ENCODE data around the gene ABL1.
A peak's percentile ranks its signal among the peaks of the same experiment; 100 is the strongest.
"Not testable (repeated sequence)": the region's sequence is repeated elsewhere in the genome, so short reads cannot be mapped to it uniquely, and the experiment has no call there.

ABL1 gene

DNA sequence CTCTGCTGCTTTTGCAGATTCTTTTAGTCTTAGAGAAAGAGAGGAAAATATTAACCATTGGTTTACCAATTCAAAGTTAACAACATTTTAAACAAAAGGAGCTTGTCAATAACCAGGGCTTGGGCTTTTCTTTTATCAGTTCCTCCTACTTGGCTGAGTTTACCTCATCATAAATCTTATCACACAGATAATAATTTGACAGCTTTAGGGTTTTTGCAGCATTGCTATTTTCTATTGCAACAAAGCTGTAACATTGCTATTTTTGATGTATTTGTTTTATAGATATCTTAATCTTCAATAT is 9.8 kb upstream of the ABL1 start:
- DNase-seq (ENCODE audit: low read depth), result no peak

DNA sequence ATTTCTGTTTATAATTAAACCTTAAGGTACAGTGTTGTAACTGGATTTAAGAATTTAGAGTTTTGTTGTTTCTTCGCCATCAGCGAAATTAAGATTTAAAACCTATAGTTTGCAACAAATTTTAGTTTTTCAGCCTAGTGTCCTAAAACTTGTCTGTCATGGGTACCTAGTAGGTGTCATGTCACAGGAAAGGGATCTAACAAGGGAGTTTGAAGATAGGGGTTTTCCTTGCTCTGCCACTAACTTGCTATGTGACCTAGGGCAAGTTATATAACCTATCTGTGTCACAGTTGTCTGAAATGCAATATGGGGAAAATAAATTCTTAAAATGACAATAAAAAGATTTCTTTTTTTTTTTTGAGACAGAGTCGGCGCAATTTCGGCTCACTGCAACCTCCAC is 9.2 kb upstream of the ABL1 start:
- no peak for DNase-seq (ENCODE audit: low read depth)

DNA sequence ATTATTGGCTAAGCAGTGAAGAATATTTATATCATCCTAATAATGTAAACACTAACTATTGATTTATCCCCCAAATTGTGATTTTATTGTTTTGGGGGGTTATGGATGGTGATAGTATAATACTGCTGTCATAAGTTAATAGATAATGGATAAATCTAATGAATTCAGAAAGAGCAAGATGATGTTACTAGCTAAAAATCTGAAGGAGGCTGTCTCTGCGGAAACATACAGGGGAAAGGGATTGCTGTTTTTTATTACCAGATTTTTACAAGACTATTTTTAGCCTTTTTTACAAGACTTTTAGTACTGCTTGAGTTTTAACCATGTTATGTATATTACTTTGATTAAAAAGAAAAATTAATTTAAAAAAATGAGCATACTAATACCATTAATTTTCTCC is 5.3 kb upstream of the ABL1 start:
- no peak for DNase-seq (ENCODE audit: low read depth)

DNA sequence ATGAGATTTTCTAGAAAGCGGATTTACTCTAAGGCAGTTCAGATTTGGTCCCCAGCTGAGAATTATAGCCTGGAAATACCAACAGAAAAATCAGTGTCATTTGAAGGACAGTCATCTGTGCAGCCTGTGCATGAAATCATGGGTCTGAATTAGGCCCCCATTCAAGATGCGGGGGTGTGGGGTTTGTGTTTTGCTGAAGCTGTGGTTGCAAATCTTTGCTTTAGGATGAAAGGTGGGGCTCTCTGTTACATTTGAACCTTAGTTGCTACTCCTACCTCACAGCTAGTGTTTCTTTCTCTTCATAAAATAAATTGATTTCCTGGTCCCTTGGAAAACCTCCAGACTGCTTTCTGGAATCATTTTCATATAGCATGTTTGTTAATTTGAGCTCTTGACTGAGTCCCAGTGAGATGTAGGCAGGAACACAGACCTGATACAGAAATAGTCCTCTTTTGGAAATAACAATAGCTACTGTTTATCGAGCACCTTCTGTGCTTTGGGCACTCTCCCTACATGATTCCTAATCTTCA is 4.8 kb upstream of the ABL1 start:
- no peak for DNase-seq (ENCODE audit: low read depth)

DNA sequence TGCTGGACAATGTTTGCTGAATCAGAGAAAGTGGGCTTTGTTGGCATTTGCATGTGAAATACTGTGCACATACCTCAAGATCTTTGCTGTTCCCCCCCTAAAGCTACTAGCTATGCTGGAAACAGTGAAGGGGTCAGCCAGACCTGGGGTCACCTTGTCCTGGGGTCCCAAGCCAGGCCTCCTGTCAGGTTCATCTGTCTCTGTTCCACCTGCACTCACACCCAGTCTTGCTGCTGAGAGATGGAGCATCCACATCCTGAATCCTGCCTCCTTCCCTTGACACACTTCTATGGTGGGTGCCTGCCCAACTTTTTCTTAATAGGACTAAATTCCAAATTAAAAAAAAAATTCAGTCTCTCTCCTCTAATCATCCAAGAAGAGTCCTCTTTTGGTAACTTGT is 4.0 kb upstream of the ABL1 start:
- DNase-seq (ENCODE audit: low read depth), result no peak

DNA sequence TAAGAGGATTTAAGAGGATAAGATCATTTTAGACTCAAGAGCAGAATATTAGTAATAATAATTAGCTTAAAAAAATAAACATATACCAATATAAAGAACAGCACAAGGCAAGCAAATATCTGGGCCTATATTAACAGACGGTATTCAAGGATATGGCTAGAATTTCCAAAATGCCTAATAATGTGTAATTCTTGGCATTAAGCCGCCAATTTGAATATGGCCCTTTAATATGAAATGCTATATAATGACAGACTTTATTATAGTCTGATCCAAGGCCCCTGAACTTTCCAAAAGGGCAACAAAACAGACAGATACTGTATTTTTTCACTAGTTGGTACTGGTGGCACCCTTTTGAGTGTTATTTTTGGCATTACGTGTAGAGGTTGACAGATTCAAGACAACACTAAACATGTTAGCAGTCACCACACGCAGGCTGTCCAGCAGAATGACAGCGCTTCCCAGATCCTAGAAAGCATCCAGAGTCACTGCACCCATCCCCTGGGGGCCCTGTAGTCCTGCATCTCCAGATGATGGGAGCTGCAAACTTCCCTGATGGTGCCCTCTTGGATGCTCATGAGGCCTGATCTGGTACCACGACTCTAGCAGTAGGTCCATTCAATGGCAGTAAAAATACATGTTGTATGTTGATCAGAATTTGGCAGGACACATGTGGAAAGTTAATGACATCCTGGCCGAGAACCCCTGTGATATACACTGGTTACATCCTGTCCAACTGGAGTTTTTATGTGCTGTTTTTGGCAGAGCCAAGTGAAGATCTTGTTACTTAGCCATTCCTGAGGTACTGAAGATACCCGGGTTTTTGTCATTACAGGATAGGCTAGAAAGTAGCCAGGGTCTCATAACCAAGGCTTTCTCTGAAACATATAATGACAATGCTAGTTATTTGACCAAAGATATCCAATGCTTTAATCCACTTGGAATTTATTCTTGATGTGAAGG is 1.7 kb upstream of the ABL1 start:
- no peak for DNase-seq (ENCODE audit: low read depth)

DNA sequence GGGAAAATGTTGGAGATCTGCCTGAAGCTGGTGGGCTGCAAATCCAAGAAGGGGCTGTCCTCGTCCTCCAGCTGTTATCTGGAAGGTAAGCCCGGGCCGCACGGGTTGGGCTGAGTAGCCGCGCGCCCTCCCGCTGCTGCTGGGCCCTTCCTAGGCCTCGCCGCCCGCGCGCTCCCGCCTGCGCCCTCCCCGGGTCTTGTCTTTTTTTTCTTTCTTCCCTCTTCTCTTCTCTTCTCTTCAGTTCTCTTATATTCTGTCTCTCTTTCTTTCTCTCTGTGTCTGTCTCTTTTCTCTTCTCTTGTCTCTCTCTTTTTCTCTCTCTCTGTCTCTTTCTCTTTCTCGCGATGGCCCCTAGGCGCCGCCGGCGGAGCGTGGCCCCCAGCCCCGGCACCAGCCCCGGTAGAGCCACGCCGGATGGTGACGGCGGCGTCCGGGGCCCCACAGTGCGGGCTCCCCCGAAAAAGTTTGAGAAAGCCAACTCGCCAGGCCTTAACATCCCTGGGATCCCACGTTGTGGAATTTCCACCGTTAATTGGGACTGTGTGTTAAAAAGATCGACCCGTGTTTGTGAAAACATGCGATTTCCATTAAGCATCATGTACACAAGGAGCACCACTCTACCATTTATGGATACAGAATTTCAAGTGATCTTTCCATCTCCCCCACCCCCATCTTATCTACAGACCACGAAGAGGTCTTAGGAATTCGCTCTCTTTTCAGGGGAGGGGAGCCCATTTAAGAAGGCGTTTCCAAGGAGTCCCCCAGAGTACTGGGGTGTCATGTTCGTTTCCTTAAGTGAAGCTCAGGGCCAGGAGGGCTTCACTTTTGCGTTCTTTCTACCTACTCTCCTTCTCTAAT is 616 bp downstream of the ABL1 start:
- DNase-seq (ENCODE audit: low read depth), result no peak

DNA sequence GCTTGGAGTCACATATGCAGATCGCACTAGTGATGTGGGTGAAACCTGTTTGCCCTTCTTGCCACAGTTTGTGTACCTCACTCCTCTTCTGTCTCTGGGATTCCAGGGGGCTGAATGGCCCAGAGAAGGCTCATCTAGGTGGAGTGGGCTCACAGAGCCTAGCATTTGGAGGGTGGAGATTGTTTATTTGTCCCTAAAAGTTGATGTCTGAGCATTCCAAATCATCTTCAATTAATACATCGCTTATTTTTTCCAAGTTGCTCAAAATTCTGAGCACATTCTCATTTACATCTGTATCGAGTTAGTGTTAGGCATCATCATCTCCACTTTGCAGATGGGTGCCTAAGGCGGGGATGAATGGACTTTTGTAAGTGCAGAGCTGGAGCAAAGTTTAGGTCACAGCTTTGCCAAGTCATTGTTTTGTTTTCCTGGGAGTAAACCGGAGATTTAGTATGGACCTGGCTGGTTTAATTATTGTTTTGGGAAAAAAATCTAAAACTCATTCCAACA is 2.0 kb downstream of the ABL1 start:
- no peak for DNase-seq (ENCODE audit: low read depth)

DNA sequence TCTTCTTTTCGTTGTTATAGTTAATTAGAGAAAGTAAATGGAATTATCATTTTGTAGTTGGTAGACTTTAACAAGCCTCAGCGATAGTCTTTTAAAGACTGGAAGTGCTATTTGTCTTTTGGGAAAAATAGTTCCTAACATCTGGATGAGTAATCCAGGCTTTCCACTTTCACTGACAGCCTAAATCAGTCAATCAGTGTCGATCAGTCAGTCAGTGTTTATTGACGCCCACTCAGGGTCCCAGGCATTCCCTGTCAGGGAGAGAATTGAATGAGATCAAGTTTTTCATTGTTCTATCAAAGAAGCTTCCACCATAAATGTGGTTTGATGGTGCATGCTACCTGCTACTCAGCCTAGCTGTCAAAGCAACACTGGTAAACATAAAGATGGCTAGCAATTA is 2.6 kb downstream of the ABL1 start:
- DNase-seq (ENCODE audit: low read depth), result no peak

DNA sequence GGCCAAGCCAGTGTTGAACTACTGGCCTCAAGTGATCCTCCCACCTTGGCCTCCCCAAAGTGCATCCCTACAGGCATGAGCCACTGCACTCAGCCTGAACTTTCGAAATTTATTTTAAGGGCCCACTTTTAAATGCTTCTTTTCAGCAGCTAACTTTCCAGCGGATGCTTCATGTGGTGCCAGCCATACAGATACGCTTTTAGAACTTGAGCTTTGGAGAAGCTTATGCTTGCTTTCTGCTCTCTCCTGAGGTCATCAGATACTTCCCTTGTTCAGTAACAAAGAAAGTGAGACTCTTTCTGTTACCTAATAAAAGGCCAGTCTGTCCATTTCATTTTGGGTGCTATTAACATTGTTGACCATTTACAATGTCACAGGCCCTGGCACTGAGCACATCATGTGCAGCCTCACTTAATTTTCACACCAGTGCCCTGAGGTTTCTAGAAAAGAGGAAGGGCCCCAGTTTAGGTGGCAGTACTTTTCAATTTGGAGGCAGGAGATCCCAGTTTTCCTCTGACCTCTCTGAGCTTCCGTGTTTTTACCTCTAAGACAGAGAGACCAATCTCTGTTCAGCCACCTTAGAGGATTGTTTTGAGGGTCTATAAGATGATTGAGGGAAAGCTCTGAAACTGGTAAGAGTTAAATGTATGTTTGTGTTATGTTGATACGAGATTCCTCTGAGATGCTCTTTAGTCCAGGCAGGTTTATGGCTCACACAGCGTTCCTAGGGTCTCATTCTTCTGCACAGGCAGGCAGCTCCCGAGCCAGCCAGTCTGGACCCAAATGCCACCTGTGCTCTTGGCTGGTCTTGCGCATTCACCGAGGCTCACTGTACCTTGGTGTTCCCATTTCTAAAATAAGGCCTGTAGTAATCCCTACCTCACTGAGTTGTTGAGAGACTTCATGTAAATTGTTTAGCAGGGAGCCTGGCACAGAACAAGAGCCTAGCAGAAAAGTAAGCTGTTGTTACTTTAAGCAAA is 4.4 kb downstream of the ABL1 start:
- no peak for DNase-seq (ENCODE audit: low read depth)

DNA sequence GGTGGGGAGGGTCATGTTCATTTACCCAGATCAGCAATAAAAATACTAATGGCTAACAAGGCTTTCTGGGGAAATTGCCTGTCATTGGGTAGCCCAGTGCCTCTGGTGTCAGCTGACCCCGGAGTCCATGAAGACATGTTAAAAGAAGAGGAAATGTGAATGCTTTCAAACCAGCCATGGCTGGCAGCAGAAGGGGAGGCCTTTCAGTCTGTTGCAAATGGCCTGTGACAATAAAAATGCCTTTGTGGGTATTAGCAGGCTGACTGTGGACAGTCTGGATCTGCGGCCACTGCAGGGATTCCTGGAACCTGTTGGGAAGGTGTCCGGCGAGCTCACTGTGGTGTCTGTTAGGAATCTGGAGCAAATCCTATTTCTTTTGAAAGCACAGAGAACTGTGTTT is 7.5 kb downstream of the ABL1 start:
- DNase-seq (ENCODE audit: low read depth), result no peak

DNA sequence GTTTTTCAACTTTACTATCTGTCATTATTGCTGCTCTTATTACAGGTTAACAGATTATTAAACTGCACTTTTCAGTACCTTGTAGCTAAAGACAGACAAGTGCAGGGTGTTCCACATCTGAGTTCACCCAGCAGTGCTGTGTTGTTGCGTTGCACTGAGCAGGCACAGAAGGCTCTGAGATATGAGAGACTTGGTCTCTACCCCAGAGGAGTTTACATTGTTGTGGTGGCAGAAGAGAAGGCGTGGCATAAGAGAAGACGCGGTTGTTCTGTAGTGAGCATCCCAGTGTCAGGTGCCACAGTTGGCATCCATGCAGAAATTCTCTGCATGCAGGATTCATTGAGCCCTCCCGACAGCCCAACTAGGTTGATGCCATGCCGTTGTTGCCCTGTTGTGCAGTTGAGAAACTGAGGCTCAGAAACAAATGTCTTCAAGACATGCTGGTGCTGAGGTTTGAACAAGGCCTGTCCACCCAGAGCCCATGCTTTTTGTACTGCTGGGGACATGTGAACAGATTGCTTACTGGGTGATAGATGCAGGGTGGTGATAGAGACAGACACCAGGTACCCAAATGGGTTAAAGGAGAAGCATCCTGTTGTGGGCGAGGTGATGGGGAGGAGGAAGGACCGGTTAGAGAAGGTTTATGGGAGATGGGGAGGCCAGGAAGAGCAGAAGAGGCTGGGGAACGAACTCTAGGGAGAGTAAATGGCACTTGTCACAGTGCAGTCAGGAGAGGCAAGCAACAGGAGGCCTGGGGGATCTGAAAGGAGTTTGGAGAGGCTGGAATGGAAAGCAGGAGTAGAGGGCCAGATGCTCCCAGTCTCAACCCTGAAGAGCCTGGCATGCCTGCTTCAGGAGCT is 8.2 kb downstream of the ABL1 start:
- no peak for DNase-seq (ENCODE audit: low read depth)

DNA sequence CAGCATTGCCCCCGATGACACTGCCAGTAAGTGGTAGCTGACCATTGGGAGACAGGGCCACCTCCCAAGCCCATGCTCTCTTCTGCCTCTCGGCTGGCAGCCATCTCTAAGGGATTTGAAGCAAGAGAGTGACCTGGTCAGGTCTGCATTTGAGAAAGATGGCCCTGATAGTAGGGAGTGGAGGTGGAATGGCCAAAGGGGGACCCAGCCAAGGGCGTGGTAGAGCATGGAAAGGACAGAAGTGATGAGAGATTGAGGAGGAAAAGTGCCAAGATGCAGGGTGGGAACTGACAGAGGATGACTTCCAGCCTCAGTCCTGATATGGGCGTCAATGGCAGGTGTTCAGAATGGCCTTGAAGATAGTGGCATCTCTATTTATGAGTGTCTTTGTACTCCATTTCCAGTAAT is 9.0 kb downstream of the ABL1 start:
- DNase-seq (ENCODE audit: low read depth), result no peak

DNA sequence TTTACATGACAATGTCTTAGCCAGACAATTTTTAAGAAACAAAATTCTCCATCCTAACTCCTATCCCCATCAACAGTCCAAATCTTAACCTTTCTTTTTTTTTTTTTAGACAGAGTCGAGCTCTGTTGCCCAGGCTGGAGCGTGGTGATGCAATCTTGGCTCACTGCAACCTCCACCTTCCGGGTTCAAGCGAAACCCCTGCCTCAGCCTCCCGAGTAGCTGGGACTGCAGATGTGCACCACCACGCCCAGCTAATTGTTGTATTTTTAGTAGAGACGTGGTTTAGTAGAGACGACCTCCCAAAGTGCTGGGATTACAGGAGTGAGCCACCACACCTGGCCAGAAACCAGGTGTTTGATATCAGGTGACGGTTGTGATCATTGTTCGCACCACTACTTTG is 10.2 kb downstream of the ABL1 start:
- no peak for DNase-seq (ENCODE audit: low read depth)

DNA sequence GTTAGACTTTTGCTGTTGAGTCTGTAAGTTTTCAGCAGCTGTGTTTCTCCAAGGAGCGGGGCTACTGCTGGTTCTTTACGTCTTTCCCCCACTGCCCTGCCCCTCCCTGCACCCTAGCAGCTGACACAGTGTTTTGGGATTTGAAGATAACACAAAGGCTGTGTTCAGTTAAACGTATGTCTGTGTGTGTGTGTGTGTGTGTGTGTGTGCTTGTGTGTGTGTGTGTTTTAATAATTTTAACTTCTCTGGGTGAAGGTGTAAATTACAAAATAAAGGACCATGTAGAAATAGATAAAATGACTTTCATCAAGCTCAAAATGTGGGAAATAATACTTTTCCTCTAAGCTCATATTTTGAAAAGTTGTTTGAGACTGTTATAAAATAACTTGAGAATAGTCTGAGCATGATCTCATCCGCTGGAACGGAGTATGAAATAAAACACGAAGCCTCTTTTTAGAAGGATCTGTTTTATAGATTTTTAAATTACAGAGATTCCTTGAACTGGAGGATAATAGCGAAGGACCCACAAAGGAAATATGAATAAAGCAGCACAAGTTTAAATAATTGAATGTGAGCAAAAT is 10.9 kb downstream of the ABL1 start:
- peak; percentile 77 for DNase-seq (ENCODE audit: low read depth)

DNA sequence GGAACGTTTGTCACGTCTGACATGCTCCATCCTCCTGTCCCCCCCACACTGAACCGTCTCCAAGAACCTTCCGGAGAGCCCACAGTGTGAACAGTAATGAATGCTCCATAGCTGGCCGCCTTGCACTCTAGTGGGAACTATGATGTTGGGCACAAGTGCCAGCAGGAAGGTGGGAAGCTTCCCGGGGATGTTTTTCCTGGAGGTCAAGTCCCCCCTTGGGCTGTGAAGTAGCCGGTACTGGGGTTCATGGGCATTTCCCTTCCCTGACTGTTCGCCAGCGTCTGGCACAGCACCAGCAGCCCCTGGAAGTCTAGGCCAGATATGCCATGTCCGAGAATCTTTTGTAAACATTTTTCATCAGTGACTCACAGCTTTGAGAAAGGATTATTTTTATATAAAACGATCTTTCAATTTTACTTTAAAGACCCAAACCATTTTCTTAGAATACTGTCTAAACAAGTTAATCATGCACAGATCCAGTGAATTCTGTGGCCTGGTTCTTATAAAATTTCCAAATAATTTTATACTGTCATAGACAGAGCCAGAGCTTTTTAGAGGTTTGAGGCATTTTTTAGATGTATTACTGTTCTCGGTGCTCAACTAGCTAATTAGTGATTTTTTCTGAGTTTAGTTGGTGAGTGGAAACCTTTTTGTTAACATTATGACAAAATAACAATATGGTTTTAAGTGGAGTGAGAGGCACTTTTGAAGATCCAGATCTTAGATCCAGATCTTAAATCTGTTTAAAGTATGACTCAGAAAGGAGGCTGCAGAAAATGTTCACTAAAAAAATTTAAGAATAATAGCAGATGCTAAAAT is 11.6 kb downstream of the ABL1 start:
- DNase-seq (ENCODE audit: low read depth), result no peak

DNA sequence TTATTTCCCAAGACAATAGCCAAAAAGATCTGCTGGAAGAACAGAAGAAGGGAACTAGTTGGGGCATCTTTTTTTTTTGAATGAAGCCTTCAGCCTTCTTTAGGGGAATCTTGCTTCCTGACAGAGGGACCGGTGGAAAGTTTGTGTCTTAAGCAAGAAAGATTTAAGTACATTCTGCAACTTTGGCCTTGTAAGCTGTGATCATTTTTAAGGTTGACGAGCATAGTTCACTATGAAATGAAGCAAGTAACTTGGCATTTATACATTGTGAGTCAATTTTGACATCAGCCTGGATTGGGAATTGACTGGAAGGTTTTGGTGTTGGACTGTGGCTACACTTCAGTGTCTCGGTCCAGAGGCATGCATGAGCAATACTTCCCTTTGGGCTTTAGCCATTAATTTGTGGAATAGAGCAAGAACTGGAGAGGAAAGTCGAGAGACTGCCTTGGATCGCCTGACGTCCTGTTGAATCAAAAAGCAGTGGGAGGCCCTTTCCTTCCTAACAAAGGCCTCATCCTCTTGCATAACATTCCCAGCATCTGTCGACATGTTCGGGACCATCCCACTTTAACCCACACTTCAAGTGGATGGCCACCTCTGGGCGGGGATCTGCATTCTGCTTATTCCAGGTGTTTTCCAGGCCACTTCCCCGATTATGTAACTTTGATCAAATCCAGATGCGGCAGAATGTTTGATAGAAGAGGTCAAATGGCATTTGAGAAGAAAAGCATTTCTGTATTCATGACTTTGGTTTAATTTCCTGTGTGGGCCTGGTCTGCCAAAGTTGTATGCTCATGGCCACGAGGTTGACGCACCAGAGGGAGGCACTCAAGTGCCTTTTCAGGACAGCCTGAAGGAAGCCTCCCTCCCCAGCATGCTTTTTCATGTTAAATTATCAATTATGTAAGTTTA is 12.5 kb downstream of the ABL1 start:
- peak; percentile 98 for DNase-seq (ENCODE audit: low read depth)

DNA sequence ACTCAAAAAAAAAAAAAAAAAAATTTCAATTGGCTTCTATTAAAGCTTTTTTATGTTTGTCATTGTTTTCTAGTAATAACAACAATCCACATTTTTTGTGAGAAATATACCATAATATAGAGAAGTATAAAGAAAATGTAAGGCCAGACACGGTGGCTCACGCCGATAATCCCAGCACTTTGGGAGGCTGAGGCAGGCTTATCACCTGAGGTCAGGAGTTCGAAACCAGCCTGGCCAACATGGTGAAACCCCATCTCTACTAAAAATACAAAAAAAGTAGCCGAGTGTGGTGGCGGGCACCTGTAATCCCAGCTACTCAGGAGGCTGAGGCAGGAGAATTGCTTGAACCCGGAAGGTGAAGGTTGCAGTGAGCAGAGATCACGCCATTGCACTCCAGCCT is 13.5 kb downstream of the ABL1 start:
- DNase-seq (ENCODE audit: low read depth), result not testable (repeated sequence)

Measured in non-pigmented ciliary epithelial cell (primary cell).